HS-27A (cell line): ENCODE data around the gene HOXD4.

Experiments
- DNase-seq: peaks from one replicate; pipeline ENCODE4 v3.0.0-alpha.2; 2012; ENCODE audit warnings: low read depth, missing footprints

Gene HOXD4

GRCh38 chr2:176114120-176114929 is 37.0 kb upstream of the HOXD4 start:
- DNase-seq: no peak

- DNase-seq: no peak
These were observed 36.3 kb upstream of the HOXD4 start for GRCh38 chr2:176114930-176115625.

GRCh38 chr2:176115883-176116813 is 35.2 kb upstream of the HOXD4 start, which contains the start of gene HOXD10:
Gene HOXD10, plus strand, starts transcription at chr2:176116778. Its CDS starts 56 bp downstream, at chr2:176116834.
- no peak for DNase-seq

GRCh38 chr2:176117162-176117822 is 34.1 kb upstream of the HOXD4 start:
- DNase-seq: no peak

- no peak for DNase-seq
These were observed 33.5 kb upstream of the HOXD4 start for GRCh38 chr2:176117823-176118371.

GRCh38 chr2:176118601-176119339 is 32.6 kb upstream of the HOXD4 start:
- DNase-seq: no peak

- no peak for DNase-seq
These were observed 30.8 kb upstream of the HOXD4 start for GRCh38 chr2:176120364-176121189.

- DNase-seq: no peak
These were observed 29.9 kb upstream of the HOXD4 start for GRCh38 chr2:176121190-176122051.

- DNase-seq: no peak
These were observed 29.2 kb upstream of the HOXD4 start for GRCh38 chr2:176122052-176122682.

- no peak for DNase-seq
These were observed 28.5 kb upstream of the HOXD4 start, which contains the start of gene HOXD9 for GRCh38 chr2:176122683-176123410. Gene HOXD9, plus strand, starts transcription at chr2:176122719. Its CDS starts 50 bp downstream, at chr2:176122769.

GRCh38 chr2:176123411-176124109 is 27.8 kb upstream of the HOXD4 start:
- DNase-seq: no peak

GRCh38 chr2:176124110-176124946 is 27.0 kb upstream of the HOXD4 start:
- no peak for DNase-seq

- no peak for DNase-seq
These were observed 26.2 kb upstream of the HOXD4 start for GRCh38 chr2:176124947-176125771.

GRCh38 chr2:176125772-176126054 is 25.6 kb upstream of the HOXD4 start:
- no peak for DNase-seq
